Measurements from ENCODE around the gene ASCL1.

The ASCL1 gene

DNA sequence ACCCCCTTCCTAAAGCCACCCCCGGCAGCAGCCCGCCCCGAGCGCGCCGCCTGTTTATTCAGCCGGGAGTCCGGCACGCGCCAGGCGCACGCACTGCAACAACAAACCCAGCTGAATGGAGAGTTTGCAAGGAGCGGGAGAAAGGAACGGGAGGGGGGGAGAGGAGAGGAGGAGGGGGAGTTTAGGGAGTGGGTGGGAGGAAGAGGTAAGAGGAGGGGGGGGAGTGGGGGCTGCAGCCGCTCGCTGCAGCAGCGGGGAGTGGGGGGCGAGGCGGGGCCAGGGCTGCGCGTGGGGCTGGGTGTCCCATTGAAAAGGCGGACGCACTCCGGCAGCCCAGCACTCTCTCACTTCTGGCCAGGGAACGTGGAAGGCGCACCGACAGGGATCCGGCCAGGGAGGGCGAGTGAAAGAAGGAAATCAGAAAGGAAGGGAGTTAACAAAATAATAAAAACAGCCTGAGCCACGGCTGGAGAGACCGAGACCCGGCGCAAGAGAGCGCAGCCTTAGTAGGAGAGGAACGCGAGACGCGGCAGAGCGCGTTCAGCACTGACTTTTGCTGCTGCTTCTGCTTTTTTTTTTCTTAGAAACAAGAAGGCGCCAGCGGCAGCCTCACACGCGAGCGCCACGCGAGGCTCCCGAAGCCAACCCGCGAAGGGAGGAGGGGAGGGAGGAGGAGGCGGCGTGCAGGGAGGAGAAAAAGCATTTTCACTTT lies at the start of gene ASCL1:
Gene ASCL1 (plus strand): TSS at position 336 of the 712 bp plus-strand sequence. CDS start 571 bp downstream, outside the sequence.
- DNase-seq, result peak; percentile 97

DNA sequence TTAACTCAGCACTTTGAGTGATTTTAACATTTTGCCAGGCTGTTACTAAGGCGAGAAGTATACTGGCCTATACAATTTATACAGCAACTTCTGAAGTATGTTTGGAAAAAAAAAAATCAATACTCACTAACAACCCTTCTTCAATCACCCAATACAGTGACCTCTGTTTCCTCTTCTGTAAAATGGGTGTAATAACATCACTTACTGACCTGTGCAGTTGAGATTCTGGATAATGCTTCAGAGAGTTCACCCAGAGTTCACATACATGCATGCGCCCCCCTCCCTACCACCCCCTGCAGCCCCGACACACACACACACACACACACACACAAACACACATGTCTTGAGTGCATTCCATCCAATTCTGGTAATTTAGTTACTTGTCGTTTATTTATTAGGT lies 49.6 kb upstream of the ASCL1 start:
- DNase-seq, result no peak

GRCh38 chr12:102910137-102910536 lies 47.3 kb upstream of the ASCL1 start:
- no peak for DNase-seq

DNA sequence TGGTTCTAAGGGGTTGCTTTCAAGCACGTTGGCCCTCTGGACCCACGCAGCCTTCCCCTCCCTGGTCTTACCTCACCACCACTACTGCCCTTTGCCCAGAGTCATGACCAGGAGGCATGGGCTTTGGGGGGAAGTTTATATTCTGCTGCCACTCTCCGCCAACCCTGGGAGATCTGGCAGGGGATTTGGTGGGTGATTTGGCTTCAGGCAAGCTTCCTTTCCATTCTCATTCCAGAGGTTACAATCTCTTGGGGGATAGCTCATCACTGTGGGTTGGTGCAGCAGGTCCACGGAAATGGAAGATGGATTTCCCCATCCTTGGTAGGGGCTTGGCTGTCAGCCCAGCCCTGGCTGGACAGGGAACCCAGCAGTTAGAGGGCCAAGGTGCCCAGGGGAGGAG lies 46.7 kb upstream of the ASCL1 start:
- no peak for DNase-seq

- no peak for DNase-seq
Measured at GRCh38 chr12:102911320-102911719, 46.2 kb upstream of the ASCL1 start.

GRCh38 chr12:102912258-102912657 lies 45.2 kb upstream of the ASCL1 start:
- no peak for DNase-seq

DNA sequence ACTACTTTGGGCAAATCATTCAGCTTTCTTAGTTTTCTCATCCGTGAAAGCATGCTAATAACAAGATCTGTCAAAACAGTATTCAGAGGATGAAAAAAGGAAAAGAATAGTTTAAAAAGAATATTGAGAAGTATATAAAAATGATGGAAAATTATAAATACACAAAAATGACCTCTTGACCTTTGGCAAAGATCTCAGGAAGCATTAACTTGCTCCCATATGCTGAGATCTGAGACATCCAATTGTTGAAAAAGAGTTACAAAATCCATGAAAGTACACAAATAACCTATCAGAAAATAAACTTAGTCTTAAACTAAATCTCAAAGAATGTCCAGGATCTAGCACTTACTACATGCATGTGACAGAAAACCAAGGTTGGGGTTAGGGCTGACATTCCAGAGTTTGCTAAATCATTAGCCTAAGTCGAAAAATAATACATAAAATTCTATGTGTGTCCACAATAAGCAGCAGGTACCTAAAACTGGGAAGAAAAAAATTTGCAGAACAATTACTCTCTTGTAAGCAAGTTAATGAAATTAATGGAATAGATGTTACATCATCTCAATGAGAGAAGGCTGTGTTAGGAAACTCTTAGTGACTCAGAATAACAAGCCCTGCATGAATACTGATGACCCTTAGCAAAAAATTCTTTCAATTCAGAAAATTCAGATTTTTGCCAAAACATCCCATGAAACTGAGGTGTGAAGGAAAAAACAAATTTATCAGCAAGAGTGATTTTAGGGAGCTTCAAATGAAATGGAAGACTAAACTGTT lies 43.8 kb upstream of the ASCL1 start:
- no peak for DNase-seq

- no peak for DNase-seq
Measured at GRCh38 chr12:102916252-102917025, 41.0 kb upstream of the ASCL1 start.

- DNase-seq, result no peak
Measured at GRCh38 chr12:102917026-102917787, 40.3 kb upstream of the ASCL1 start, which contains the start of gene PAH. Gene PAH (minus strand): TSS chr12:102917244. CDS start chr12:102917130, 114 bp downstream.

DNA sequence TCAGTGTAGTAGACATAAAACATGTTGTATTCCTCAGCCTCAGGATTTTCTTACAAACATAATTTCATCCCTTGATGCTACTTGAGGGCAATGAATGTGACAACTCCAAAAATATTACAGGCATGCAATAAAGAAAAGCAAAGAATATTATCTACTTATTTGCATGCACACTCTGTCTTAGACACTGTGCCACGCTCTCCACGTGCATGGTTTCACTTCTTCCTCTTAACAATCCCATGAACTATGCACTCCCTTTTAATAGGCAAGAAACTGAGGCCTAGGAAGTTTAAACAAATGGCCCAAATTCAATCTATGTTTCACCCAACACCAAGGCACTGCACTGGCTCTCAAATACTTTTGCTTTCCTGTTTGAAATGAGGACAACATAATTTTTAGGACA lies 38.6 kb upstream of the ASCL1 start:
- DNase-seq, result no peak

GRCh38 chr12:102920271-102920670 lies 37.2 kb upstream of the ASCL1 start:
- DNase-seq, result no peak

GRCh38 chr12:102921240-102921639 lies 36.2 kb upstream of the ASCL1 start:
- no peak for DNase-seq

GRCh38 chr12:102927220-102927619 lies 30.3 kb upstream of the ASCL1 start:
- no peak for DNase-seq

DNA sequence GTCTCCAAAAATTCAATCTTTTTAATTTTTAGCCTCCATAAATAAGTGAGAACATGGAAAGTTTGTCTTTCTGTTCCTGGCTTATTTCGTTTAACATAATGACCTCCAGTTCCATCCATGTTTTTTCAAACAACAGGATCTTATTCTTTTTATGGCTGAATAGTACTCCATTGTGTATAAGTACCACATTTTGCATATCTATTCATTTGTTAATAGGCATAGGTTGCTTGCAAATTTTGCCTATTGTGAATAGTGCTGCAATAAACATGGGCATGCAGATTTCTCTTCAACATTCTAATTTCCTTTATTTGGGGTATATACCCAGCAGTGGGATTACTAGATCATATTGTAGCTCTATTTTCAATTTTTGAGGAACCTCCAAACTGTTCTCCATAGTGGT lies 24.3 kb upstream of the ASCL1 start:
- DNase-seq, result no peak

- no peak for DNase-seq
Measured at GRCh38 chr12:102939059-102939458, 18.4 kb upstream of the ASCL1 start.

- no peak for DNase-seq
Measured at GRCh38 chr12:102939670-102940222, 17.7 kb upstream of the ASCL1 start.

DNA sequence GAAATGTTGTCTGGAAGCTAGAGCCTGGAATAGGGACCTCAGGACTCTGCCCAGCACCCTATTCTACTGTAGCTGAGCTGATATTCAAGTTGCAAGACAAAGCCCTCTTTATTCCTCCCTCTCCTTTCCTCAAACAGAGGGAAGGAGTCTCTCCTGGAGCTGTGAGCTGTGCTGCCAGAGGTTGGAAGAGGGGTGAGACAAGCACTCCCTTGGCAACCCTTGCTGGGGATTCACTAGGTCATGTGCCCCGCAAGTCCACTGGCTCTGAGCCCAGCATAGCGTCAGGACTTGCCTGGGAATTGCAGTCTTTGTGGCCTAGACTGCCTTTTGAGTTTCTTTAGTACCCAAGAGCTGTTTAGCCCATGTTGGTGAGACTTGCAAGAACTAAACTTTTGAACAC lies 11.4 kb upstream of the ASCL1 start:
- DNase-seq, result no peak

- peak; percentile 81 for DNase-seq
Measured at GRCh38 chr12:102948941-102949352, 8.5 kb upstream of the ASCL1 start.

DNA sequence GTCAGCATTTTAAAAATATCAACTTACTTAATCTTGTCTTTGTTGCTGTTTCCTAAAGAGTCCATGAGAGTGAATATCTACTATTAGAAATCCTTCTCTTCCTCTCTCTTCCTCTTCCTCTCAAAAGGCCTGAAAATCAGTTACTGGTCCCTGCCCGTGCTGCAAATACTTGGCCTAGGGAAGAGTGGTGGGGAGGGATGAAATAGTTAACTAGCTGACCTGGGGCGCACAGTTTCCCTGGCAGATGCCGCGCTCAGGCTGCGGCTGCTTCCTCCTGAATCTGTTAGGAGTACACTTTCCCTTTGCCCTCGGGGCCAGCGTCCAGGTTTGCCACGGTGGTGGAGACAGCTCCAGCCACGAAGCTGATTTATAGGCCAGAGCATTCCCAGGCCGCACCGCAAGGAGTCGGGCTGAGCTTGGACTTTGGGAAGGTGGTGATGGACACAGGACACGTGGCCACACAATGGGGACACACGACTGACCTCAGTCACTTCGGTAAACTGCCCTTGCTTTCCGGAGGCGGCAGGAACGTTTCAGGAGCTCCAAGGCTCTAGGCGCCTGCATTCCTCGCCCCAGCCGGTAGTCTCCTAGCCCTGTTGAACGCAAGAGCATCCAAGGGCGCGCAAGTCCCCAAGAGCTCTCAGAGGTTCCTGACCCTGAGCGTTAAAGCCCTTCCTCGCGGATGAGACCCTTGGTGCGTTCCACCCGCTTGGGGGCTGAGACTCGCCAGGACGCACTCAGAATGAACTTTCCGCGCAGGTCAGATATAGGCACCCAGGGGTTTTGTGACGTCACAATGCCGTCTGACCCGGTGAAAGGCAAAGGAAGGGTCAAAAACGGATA lies 7.1 kb upstream of the ASCL1 start:
- peak; percentile 89 for DNase-seq

- DNase-seq, result peak; percentile 79
Measured at GRCh38 chr12:102950950-102951619, 6.4 kb upstream of the ASCL1 start.

- peak; percentile 43 for DNase-seq
Measured at GRCh38 chr12:102951841-102952240, 5.6 kb upstream of the ASCL1 start.
